ENCODE results near the gene PET117.

The PET117 gene

DNA sequence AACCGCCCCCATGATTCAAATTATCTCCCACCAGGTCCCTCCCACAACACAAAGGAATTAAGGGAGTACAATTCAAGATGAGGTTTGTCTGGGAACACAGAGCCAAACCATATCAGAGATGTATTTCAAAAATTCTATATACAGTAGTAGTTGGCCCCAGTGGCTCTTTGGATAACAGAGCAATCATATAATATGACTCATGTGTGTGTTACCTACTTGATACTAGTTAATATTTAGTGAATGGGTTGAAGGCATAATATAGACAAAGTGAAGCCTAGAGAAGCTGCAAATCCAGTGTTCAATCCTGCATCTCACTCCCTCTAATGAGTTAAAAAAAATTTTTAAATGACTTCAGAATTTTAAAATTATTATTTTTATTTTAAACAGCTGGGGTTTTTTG is 43.2 kb downstream of the PET117 start:
- H2AFZ ChIP-seq (ENCODE audit: low read depth, low read length) = no peak overlapping the region
- no peak for ATAC-seq (ENCODE audit: insufficient read depth, low read depth)
- no peak overlapping the region for H3K27ac ChIP-seq (ENCODE audit: low read length)
- H3K4me2 ChIP-seq (ENCODE audit: insufficient read depth, low read length) = no peak overlapping the region
- no peaks in the 10 kb centered on the region for H3K4me1 ChIP-seq (ENCODE audit: insufficient read depth, low read length)
- no peak for DNase-seq
- H3K9me3 ChIP-seq (ENCODE audit: insufficient read depth, low read length, severe bottlenecking) = peaks cover 14% of the 10 kb centered on the region
- H3K27me3 ChIP-seq (ENCODE audit: insufficient read depth, low read length, poor library complexity) = no peaks in the 10 kb centered on the region
- no peaks in the 10 kb centered on the region for H3K79me2 ChIP-seq (ENCODE audit: insufficient read depth, low read length)
- no peaks in the 10 kb centered on the region for H4K20me1 ChIP-seq (ENCODE audit: insufficient read depth, low read length)
- no peak for TF ChIP-seq EZH2 (IDR thresholded peaks at IDR 0.05; ENCODE audit: borderline replicate concordance, low read depth, low read length, severe bottlenecking)
- no peak for TF ChIP-seq CTCF (IDR thresholded peaks at IDR 0.05; ENCODE audit: borderline replicate concordance, extremely low read depth, low read length, poor library complexity, severe bottlenecking)
- H3K9ac ChIP-seq (ENCODE audit: low read depth, low read length) = no peak overlapping the region
- peaks cover 86% of the 10 kb centered on the region for H3K36me3 ChIP-seq (ENCODE audit: insufficient read depth, low read length)
- H3K4me3 ChIP-seq (ENCODE audit: low read depth in 1 of 2, low read length in 2 of 2) = no peak overlapping the region

- Histone ChIP-seq H3K79me2 (ENCODE audit: insufficient read depth, low read length) (no peaks in the 10 kb centered on the region), H2AFZ (ENCODE audit: low read depth, low read length) (no peak overlapping the region), H3K9ac (ENCODE audit: low read depth, low read length) (no peak overlapping the region), H3K36me3 (ENCODE audit: insufficient read depth, low read length) (peaks cover 81% of the 10 kb centered on the region), H3K4me3 (ENCODE audit: low read depth in 1 of 2, low read length in 2 of 2) (no peak overlapping the region), H4K20me1 (ENCODE audit: insufficient read depth, low read length) (no peaks in the 10 kb centered on the region), H3K4me1 (ENCODE audit: insufficient read depth, low read length) (no peaks in the 10 kb centered on the region), H3K27ac (ENCODE audit: low read length) (no peak overlapping the region), H3K4me2 (ENCODE audit: insufficient read depth, low read length) (no peak overlapping the region), H3K9me3 (ENCODE audit: insufficient read depth, low read length, severe bottlenecking) (no peaks in the 10 kb centered on the region), H3K27me3 (ENCODE audit: insufficient read depth, low read length, poor library complexity) (no peaks in the 10 kb centered on the region)
- TF ChIP-seq CTCF (IDR thresholded peaks at IDR 0.05; ENCODE audit: borderline replicate concordance, extremely low read depth, low read length, poor library complexity, severe bottlenecking) (no peak), EZH2 (IDR thresholded peaks at IDR 0.05; ENCODE audit: borderline replicate concordance, low read depth, low read length, severe bottlenecking) (no peak)
- DNase-seq (no peak), ATAC-seq (ENCODE audit: insufficient read depth, low read depth) (no peak)
Measured at GRCh38 chr20:18187020-18187419, 49.4 kb downstream of the PET117 start.

DNA sequence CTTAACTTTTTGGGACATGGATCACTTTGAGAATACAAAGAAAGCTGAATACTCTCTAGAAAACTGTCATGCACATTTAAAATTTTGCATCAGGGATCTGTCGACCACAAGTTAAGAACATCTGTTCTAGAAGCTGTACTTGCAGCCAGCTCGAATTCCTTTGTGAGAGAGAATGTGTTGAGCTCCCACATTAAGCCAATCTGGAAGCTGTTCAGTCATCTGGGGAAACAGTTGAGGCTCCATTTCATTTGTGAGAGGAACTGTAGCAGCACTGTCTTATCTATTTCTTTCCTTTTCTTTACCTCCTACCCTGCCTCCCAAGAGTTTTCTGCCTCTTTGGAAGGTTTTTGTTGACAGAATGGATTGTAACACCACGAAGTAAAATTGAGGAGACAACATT is 50.8 kb downstream of the PET117 start:
- ATAC-seq (ENCODE audit: insufficient read depth, low read depth) (no peak), DNase-seq (no peak)
- Histone ChIP-seq H3K4me1 (ENCODE audit: insufficient read depth, low read length) (no peaks in the 10 kb centered on the region), H3K9ac (ENCODE audit: low read depth, low read length) (no peak overlapping the region), H3K36me3 (ENCODE audit: insufficient read depth, low read length) (peaks cover 67% of the 10 kb centered on the region), H3K79me2 (ENCODE audit: insufficient read depth, low read length) (no peaks in the 10 kb centered on the region), H3K4me2 (ENCODE audit: insufficient read depth, low read length) (no peak overlapping the region), H3K27ac (ENCODE audit: low read length) (no peak overlapping the region), H2AFZ (ENCODE audit: low read depth, low read length) (no peak overlapping the region), H3K27me3 (ENCODE audit: insufficient read depth, low read length, poor library complexity) (no peaks in the 10 kb centered on the region), H3K9me3 (ENCODE audit: insufficient read depth, low read length, severe bottlenecking) (no peaks in the 10 kb centered on the region), H4K20me1 (ENCODE audit: insufficient read depth, low read length) (no peaks in the 10 kb centered on the region), H3K4me3 (ENCODE audit: low read depth in 1 of 2, low read length in 2 of 2) (no peak overlapping the region)
- TF ChIP-seq EZH2 (IDR thresholded peaks at IDR 0.05; ENCODE audit: borderline replicate concordance, low read depth, low read length, severe bottlenecking) = no peak
- no peak for TF ChIP-seq CTCF (IDR thresholded peaks at IDR 0.05; ENCODE audit: borderline replicate concordance, extremely low read depth, low read length, poor library complexity, severe bottlenecking)
